Keratinocyte (primary cell): ENCODE data around the gene CMTM8. TPM values are rescaled to one million over a fixed set of nuclear protein-coding genes. Genes with fewer than 3 reads are reported as not detected.

Source experiments
- DNase-seq: peaks from one replicate; pipeline ENCODE4 v3.0.0-alpha.2; 2011; ENCODE audit warnings: low read depth, missing footprints, low spot score
- FAIRE-seq: peaks from 2 replicates; lab custom pipeline; 2011; peaks lifted over from hg19 to GRCh38; lab: Jason Lieb, UNC
- H2AFZ ChIP-seq: 2 replicates; pipeline ENCODE4 v1.6.0; 2012; ENCODE audit warnings: low read length, control low read depth, inconsistent platforms; ENCODE audit not compliant: control insufficient read depth
- H3K27ac ChIP-seq: 2 replicates; pipeline ENCODE4 v1.5.1; 2011; ENCODE audit warnings: low read length; ENCODE audit not compliant: control insufficient read depth, insufficient read depth
- H3K27me3 ChIP-seq: 3 replicates; pipeline ENCODE4 v1.6.0; 2011; ENCODE audit warnings: low read length; ENCODE audit not compliant: control insufficient read depth, insufficient read depth; ENCODE audit errors: extremely low read depth
- H3K36me3 ChIP-seq, 2 experiments: 2 replicates in 1 of 2; 3 replicates in 1 of 2; pipeline ENCODE4 v1.5.1; 2011; ENCODE audit warnings: low read length in 2 of 2, mild to moderate bottlenecking in 1 of 2; ENCODE audit not compliant: control insufficient read depth in 2 of 2, insufficient read depth in 2 of 2; ENCODE audit errors: extremely low read depth in 1 of 2
- H3K4me1 ChIP-seq: 3 replicates; pipeline ENCODE4 v1.5.1; 2011; ENCODE audit warnings: low read length; ENCODE audit not compliant: control insufficient read depth, insufficient read depth; ENCODE audit errors: extremely low read depth
- H3K4me2 ChIP-seq: 3 replicates; pipeline ENCODE4 v1.6.0; 2011; ENCODE audit warnings: low read depth, low read length; ENCODE audit not compliant: control insufficient read depth, insufficient read depth; ENCODE audit errors: extremely low read depth
- H3K4me3 ChIP-seq, 3 experiments: fragments of 200-600 bp in 1 of 3; sonication (generic) in 1 of 3; 2 replicates in 2 of 3; 3 replicates in 1 of 3; pipeline ENCODE4 v1.5.1; 2011 to 2016; ENCODE audit warnings: low read length in 3 of 3, mild to moderate bottlenecking in 3 of 3, control low read depth in 2 of 3, inconsistent platforms in 1 of 3, low read depth in 1 of 3, mixed read lengths in 1 of 3, mixed run types in 1 of 3, moderate library complexity in 1 of 3; ENCODE audit not compliant: control insufficient read depth in 2 of 3, insufficient read depth in 2 of 3; ENCODE audit errors: extremely low read depth in 1 of 3
- H3K79me2 ChIP-seq: 2 replicates; pipeline ENCODE4 v1.6.0; 2012; ENCODE audit warnings: low read length; ENCODE audit not compliant: control insufficient read depth, insufficient read depth
- H3K9ac ChIP-seq: 3 replicates; pipeline ENCODE4 v1.6.0; 2011; ENCODE audit warnings: low read length; ENCODE audit not compliant: control insufficient read depth, insufficient read depth; ENCODE audit errors: extremely low read depth
- H3K9me1 ChIP-seq: 3 replicates; pipeline ENCODE4 v1.6.0; 2011; ENCODE audit warnings: low read length; ENCODE audit not compliant: control insufficient read depth, insufficient read depth; ENCODE audit errors: extremely low read depth
- H3K9me3 ChIP-seq: 2 replicates; pipeline ENCODE4 v1.5.1; 2012; ENCODE audit warnings: low read depth, low read length; ENCODE audit not compliant: control insufficient read depth
- H4K20me1 ChIP-seq: 3 replicates; pipeline ENCODE4 v1.6.0; 2011; ENCODE audit warnings: low read length; ENCODE audit not compliant: control insufficient read depth, insufficient read depth; ENCODE audit errors: extremely low read depth
- CTCF ChIP-seq, 3 experiments: IDR thresholded peaks in 1 of 3; conservative IDR thresholded peaks in 1 of 3; optimal IDR thresholded peaks in 1 of 3; 2 replicates in 2 of 3; 3 replicates in 1 of 3; pipeline versions ENCODE3 to v1.5.1; 2011; ENCODE audit warnings: low read length in 3 of 3, mild to moderate bottlenecking in 3 of 3, moderate library complexity in 2 of 3, control low read depth in 1 of 3, inconsistent platforms in 1 of 3; ENCODE audit not compliant: insufficient read depth in 2 of 3; ENCODE audit errors: extremely low read depth in 1 of 3
- EZH2 ChIP-seq: IDR thresholded peaks from one replicate; pipeline ENCODE4 v1.6.1; 2012; ENCODE audit warnings: inconsistent platforms, mild to moderate bottlenecking, low read length, moderate library complexity
- dilution Hi-C: fragments of 300-500 bp; cut with MboI; formaldehyde crosslinking; loops from one replicate; pipeline ENCODE4 v1.7.0; 2020; ENCODE audit warnings: low sequenced_read_pairs; ENCODE audit not compliant: extremely low pct_ligation_motif_present
- polyA plus RNA-seq, 5 experiments: library from polyadenylated mRNA; depleted of rRNA in 3 of 5; stranded (reverse) in 3 of 5; stranded (forward) in 1 of 5; unstranded in 1 of 5; fragments of >200 nt; gene quantifications; 1 replicate in 1 of 5; 2 replicates in 3 of 5; 3 replicates in 1 of 5; pipeline versions ENCODE4 v1.2.1 to v1.2.3, GENCODE V29; 2011 to 2012; ENCODE audit warnings: missing spikeins in 2 of 5, low read depth in 1 of 5, low replicate concordance in 1 of 5

CMTM8 gene
- polyA plus RNA-seq, 1 donor (not counting 4 experiments of a cell fraction or from before 2014, with no cell fraction given), result 1.6 TPM

- Histone ChIP-seq H3K9me1 (no peaks in the 10 kb centered on the region), H2AFZ (no peak overlapping the region), H3K36me3 (no peaks in the 10 kb centered on the region), H3K27me3 (no peaks in the 10 kb centered on the region), H4K20me1 (no peaks in the 10 kb centered on the region), H3K9me3 (no peaks in the 10 kb centered on the region), H3K79me2 (no peaks in the 10 kb centered on the region), H3K27ac (no peak overlapping the region), H3K4me1 (peaks cover 6% of the 10 kb centered on the region), H3K4me3 (no peak overlapping the region), H3K4me2 (no peak overlapping the region), H3K9ac (no peak overlapping the region)
- no peak for TF ChIP-seq EZH2
- DNase-seq (no peak), FAIRE-seq (no peak)
- dilution Hi-C loops, result no loop called here
Measured at GRCh38 chr3:32301426-32301825, 62.9 kb downstream of the CMTM8 start.

GRCh38 chr3:32302601-32303398 lies 64.3 kb downstream of the CMTM8 start:
- Histone ChIP-seq H2AFZ (no peak overlapping the region), H4K20me1 (no peaks in the 10 kb centered on the region), H3K36me3 (no peaks in the 10 kb centered on the region), H3K9me3 (no peaks in the 10 kb centered on the region), H3K4me2 (no peak overlapping the region), H3K9ac (no peak overlapping the region), H3K79me2 (no peaks in the 10 kb centered on the region), H3K27me3 (no peaks in the 10 kb centered on the region), H3K4me3 (no peak overlapping the region), H3K27ac (no peak overlapping the region), H3K9me1 (no peaks in the 10 kb centered on the region), H3K4me1 (no peaks in the 10 kb centered on the region)
- TF ChIP-seq EZH2 (no peak), CTCF (optimal IDR thresholded peaks at IDR 0.05 in 1 of 3, IDR thresholded peaks at IDR 0.05 in 1 of 3, conservative IDR thresholded peaks at IDR 0.05 in 1 of 3; ENCODE audit: extremely low read depth in 1 of 3, insufficient read depth in 2 of 3, low read length in 3 of 3) (no peak)
- dilution Hi-C loops, result no loop called here
- FAIRE-seq (no peak), DNase-seq (no peak)
